PC-3 (cell line): ENCODE data around the gene KMT2E.

Experiments used
- CTCF ChIP-seq: fragments of 300-600 bp; sonication (generic); conservative IDR thresholded peaks from 2 replicates; pipeline ENCODE4 v1.5.1; 2017; ENCODE audit warnings: antibody characterized with exemption, low read depth, mild to moderate bottlenecking, low read length
- EZH2phosphoT487 ChIP-seq: fragments of 300-600 bp; sonication (generic); IDR thresholded peaks from 2 replicates; pipeline ENCODE4 v1.6.1; 2018; ENCODE audit warnings: mild to moderate bottlenecking, antibody characterized with exemption, low read length, borderline replicate concordance

GRCh38 chr7:105161366-105161765, 147.4 kb downstream of the KMT2E start:
- TF ChIP-seq EZH2phosphoT487 = no peak
- TF ChIP-seq CTCF = no peak
